Aorta (tissue), 5 donors: ENCODE measurements around the gene CORO2A. TPM values are rescaled to one million over a fixed set of nuclear protein-coding genes. Genes with fewer than 3 reads are reported as not detected.
"Not testable (repeated sequence)": the region's sequence is repeated elsewhere in the genome, so short reads cannot be mapped to it uniquely, and the experiment has no call there.

Experiments
- ATAC-seq: fragments of 200-7000 bp; cut with Tn5 transposase; one replicate; pipeline ENCODE4 v1.9.1; 2022; ENCODE audit warnings: moderate library complexity; ENCODE audit not compliant: low FRiP score
- DNase-seq, 2 donors: peaks; one replicate each; pipeline ENCODE4 v3.0.0-alpha.2; 2020
- H3K27ac ChIP-seq, 2 donors: one replicate each; pipeline ENCODE4 v1.5.1; 2013; ENCODE audit warnings: low read length in 2 of 2, mild to moderate bottlenecking in 2 of 2, moderate library complexity in 2 of 2, control low read depth in 1 of 2, inconsistent platforms in 1 of 2, low read depth in 1 of 2
- H3K27me3 ChIP-seq, 2 donors: one replicate each; pipeline ENCODE4 v1.6.1; 2013; ENCODE audit warnings: control low read depth in 1 of 2, low read length in 1 of 2, mild to moderate bottlenecking in 1 of 2, moderate library complexity in 1 of 2; ENCODE audit not compliant: insufficient read depth in 2 of 2, control insufficient read depth in 1 of 2
- H3K36me3 ChIP-seq, 2 donors: one replicate each; pipeline ENCODE4 v1.6.1; 2013; ENCODE audit warnings: control low read depth in 1 of 2, low read length in 1 of 2, mild to moderate bottlenecking in 1 of 2; ENCODE audit not compliant: insufficient read depth in 2 of 2, control insufficient read depth in 1 of 2
- H3K4me1 ChIP-seq, 2 donors: one replicate each; pipeline ENCODE4 v1.6.1; 2013; ENCODE audit warnings: low read length in 2 of 2, control low read depth in 1 of 2, mild to moderate bottlenecking in 1 of 2, moderate library complexity in 1 of 2; ENCODE audit not compliant: insufficient read depth in 2 of 2, control insufficient read depth in 1 of 2
- H3K4me3 ChIP-seq, 2 donors: one replicate each; pipeline ENCODE4 v1.5.1; 2013; ENCODE audit warnings: low read length in 2 of 2, control low read depth in 1 of 2, mild to moderate bottlenecking in 1 of 2
- H3K9me3 ChIP-seq: one replicate; pipeline ENCODE4 v1.6.1; 2013; ENCODE audit warnings: mild to moderate bottlenecking, low read length; ENCODE audit not compliant: control insufficient read depth
- WGBS, 2 donors: extraction: QIAGEN DNeasy Blood & Tissue Kit; methylation state at CpG; one replicate each; pipeline ENCODE4 v1.1.7; 2013; 5-methylcytosine and 5-hydroxymethylcytosine counted together
- intact Hi-C, 2 donors: fragments of 100-400 bp; cut with DNase I; formaldehyde crosslinking; loops; one replicate each; pipeline versions ENCODE4 v1.14.2 to v1.15.0; 2022
- polyA plus RNA-seq, 2 donors: library from polyadenylated mRNA; stranded (reverse); fragments of 200-250 nt; gene quantifications; one replicate each; pipeline ENCODE4 v1.2.3, GENCODE V29; 2013
- total RNA-seq, 2 donors: library from RNA; stranded (reverse); fragmentation: NEBNext Ultra II Directional; extraction: Animal tissue kit (Norgen Biotek cat#: 25700); gene quantifications; one replicate each; pipeline ENCODE4 v1.2.1, GENCODE V29; 2021
- donor health status: healthy with polysubstance abuse.
- donor health status: Bipolar disorder and iron deficiency.
- donor health status: DM: no; HTN: no; CAD: no.
- donor health status: DM: no; HTN: no; CAD: no.
- donor health status: DM: yes; HTN: yes; CAD: no.

CORO2A gene
- total and polyA plus RNA-seq, 4 donors, result 0.31 to 8.3 (median 2.6) TPM

GRCh38 chr9:98118640-98119601, 73.5 kb downstream of the CORO2A start, which contains the start of gene TRIM14:
TRIM14 (minus strand) TSS chr9:98119222; CDS start chr9:98119188, 34 bp downstream.
- peak; percentile 84 to 85 for DNase-seq
- no peaks in the 10 kb centered on the region for H3K4me1 ChIP-seq
- H3K9me3 ChIP-seq, result no peaks in the 10 kb centered on the region
- ATAC-seq, result peak; percentile 71
- no peaks in the 10 kb centered on the region for H3K36me3 ChIP-seq
- WGBS, 2 donors, result 8% methylated on average over 70 to 71 of the region's 71 CpGs
- no peaks in the 10 kb centered on the region for H3K27me3 ChIP-seq
- H3K4me3 ChIP-seq, result peak within 1 kb of the TSS; percentile 33 to 45
- intact Hi-C loops, result loop anchor here in 1 of 2 donors (10.0 kb wide), 1 partner anchor 76 kb away; the partner anchor contains the start of gene CORO2A
- H3K27ac ChIP-seq, result no peak within 1 kb of the TSS

GRCh38 chr9:98117984-98118639, 74.3 kb downstream of the CORO2A start:
- peak in 1 of 2 donors; percentile 36 for DNase-seq
- Histone ChIP-seq H3K4me1 (no peaks in the 10 kb centered on the region), H3K36me3 (no peaks in the 10 kb centered on the region), H3K9me3 (no peaks in the 10 kb centered on the region), H3K27ac (no peak overlapping the region), H3K4me3 (no peak overlapping the region), H3K27me3 (no peaks in the 10 kb centered on the region)
- 91 to 94% methylated on average over 5 of the region's 5 CpGs for WGBS, 2 donors
- no peak for ATAC-seq
- intact Hi-C loops, result loop anchor here in 1 of 2 donors (10.0 kb wide), 1 partner anchor 77 kb away; the partner anchor contains the start of gene CORO2A

- H3K9me3 ChIP-seq, H3K4me1 ChIP-seq, H3K4me3 ChIP-seq, H3K27ac ChIP-seq, ATAC-seq, H3K27me3 ChIP-seq, H3K36me3 ChIP-seq: not testable (repeated sequence)
- 96 to 98% methylated on average over 6 of the region's 6 CpGs for WGBS, 2 donors
- DNase-seq, result peak in 1 of 2 donors; percentile 19
- intact Hi-C loops, result loop anchor here in 1 of 2 donors (10.0 kb wide), 1 partner anchor 78 kb away; the partner anchor contains the start of gene CORO2A
These were observed 75.3 kb downstream of the CORO2A start for GRCh38 chr9:98117097-98117496.

GRCh38 chr9:98109052-98109451, 83.4 kb downstream of the CORO2A start:
- Histone ChIP-seq H3K4me3 (no peak overlapping the region), H3K4me1 (no peaks in the 10 kb centered on the region), H3K9me3 (no peaks in the 10 kb centered on the region), H3K27me3 (no peaks in the 10 kb centered on the region), H3K27ac (no peak overlapping the region), H3K36me3 (no peaks in the 10 kb centered on the region)
- no peak for DNase-seq
- ATAC-seq, result no peak
- 58 to 63% methylated on average over 3 of the region's 3 CpGs for WGBS, 2 donors
- intact Hi-C loops, result no loop called here

- WGBS, 2 donors, result 86 to 88% methylated on average over 5 of the region's 5 CpGs
- Histone ChIP-seq H3K9me3 (no peaks in the 10 kb centered on the region), H3K4me1 (no peaks in the 10 kb centered on the region), H3K27ac (no peak overlapping the region), H3K36me3 (no peaks in the 10 kb centered on the region), H3K27me3 (no peaks in the 10 kb centered on the region), H3K4me3 (no peak overlapping the region)
- intact Hi-C loops, result no loop called here
- ATAC-seq (no peak), DNase-seq (peak in 1 of 2 donors; percentile 34)
These were observed 83.9 kb downstream of the CORO2A start for GRCh38 chr9:98108531-98109031.

- ATAC-seq (no peak), DNase-seq (no peak)
- Histone ChIP-seq H3K27me3 (no peaks in the 10 kb centered on the region), H3K4me3 (no peak overlapping the region), H3K36me3 (no peaks in the 10 kb centered on the region), H3K27ac (no peak overlapping the region), H3K4me1 (no peaks in the 10 kb centered on the region), H3K9me3 (no peaks in the 10 kb centered on the region)
- 93 to 94% methylated on average over 2 of the region's 2 CpGs for WGBS, 2 donors
- intact Hi-C loops, result no loop called here
These were observed 84.5 kb downstream of the CORO2A start for GRCh38 chr9:98107926-98108325.

GRCh38 chr9:98105006-98105405, 87.4 kb downstream of the CORO2A start:
- Histone ChIP-seq H3K36me3 (no peaks in the 10 kb centered on the region), H3K4me3 (no peak overlapping the region), H3K27ac (no peak overlapping the region), H3K9me3 (no peaks in the 10 kb centered on the region), H3K4me1 (no peaks in the 10 kb centered on the region), H3K27me3 (no peaks in the 10 kb centered on the region)
- DNase-seq (peak in 1 of 2 donors; percentile 45), ATAC-seq (no peak)
- WGBS, 2 donors, result 84 to 88% methylated on average over 7 of the region's 7 CpGs
- intact Hi-C loops, result no loop called here

GRCh38 chr9:98104445-98104881, 88.0 kb downstream of the CORO2A start:
- Histone ChIP-seq H3K27me3 (no peaks in the 10 kb centered on the region), H3K4me1 (no peaks in the 10 kb centered on the region), H3K4me3 (no peak overlapping the region), H3K36me3 (no peaks in the 10 kb centered on the region), H3K9me3 (no peaks in the 10 kb centered on the region), H3K27ac (no peak overlapping the region)
- intact Hi-C loops, result no loop called here
- DNase-seq (peak in 1 of 2 donors; percentile 30), ATAC-seq (no peak)
- WGBS, 2 donors, result 83 to 89% methylated on average over 3 of the region's 3 CpGs
